Measurements from ENCODE around the gene MAPK8IP1.
A peak's percentile ranks its signal among the peaks of the same experiment; 100 is the strongest.

MAPK8IP1 gene

DNA sequence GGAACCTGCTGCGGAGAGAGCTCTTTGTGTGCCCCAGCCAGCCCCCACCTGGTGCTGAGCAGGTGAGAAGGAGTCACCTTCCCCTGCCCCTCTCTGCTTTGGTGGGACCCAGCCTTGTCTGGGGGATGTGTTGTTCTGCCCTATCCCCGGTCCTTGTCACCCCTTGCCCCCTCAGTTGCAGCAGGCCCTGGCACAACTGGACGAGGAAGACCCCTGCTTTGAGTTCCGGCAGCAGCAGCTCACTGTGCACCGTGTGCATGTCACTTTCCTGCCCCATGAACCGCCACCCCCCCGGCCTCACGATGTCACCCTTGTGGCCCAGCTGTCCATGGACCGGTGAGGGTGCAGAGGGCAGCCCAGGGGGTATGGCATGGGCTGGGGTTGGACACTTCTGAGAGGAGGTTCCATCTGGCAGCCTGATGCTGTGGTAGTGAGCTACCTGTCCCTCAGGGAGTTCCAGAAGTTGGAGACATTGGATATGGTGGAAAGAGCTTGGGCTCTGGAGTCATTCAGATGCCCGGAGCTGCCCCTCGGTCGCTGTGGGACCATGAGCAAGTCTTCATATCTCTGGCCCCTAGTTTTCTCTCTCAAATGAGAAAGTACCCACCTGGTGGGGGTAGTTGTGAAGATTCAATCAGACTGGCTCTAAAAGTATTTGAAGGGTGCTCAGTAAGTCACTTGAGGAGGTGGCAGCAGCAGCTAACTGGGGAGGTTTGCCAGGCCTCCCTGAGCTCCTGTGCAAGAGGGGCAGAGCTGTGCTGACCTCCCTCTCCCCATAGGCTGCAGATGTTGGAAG is 41.3 kb downstream of the MAPK8IP1 start:
- no peak for DNase-seq

- DNase-seq, result no peak
Observed at GRCh38 chr11:45927332-45927683, 41.9 kb downstream of the MAPK8IP1 start.

DNA sequence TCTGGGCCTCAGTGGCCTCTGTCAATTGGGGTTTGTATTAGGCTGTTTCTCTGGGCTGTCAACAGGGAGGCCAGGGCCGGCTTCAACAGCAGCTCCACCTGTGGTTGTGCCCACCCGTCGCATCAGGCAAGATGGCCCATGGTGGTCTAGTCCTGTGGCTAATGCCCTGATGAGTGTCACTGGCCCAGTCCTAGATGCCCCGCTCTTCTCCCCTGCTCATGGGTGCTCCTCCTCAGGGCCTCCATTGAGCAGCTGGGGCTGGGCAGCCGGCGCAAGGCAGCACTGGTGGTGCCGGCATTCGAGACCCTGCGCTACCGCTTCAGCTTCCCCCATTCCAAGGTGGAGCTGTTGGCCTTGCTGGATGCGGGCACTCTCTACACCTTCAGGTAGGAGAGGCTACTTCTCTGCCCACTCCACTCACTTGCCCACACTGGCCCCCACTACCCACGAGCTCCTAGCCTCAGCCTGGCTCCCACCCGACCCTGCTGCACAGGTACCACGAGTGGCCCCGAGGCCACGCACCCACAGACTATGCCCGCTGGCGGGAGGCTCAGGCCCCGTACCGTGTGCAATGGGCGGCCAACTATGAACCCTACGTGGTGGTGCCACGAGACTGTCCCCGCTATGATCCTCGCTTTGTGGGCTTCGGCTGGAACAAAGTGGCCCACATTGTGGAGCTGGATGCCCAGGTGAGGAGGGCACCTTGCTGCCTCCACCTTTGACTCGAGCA is 42.4 kb downstream of the MAPK8IP1 start:
- no peak for DNase-seq

DNA sequence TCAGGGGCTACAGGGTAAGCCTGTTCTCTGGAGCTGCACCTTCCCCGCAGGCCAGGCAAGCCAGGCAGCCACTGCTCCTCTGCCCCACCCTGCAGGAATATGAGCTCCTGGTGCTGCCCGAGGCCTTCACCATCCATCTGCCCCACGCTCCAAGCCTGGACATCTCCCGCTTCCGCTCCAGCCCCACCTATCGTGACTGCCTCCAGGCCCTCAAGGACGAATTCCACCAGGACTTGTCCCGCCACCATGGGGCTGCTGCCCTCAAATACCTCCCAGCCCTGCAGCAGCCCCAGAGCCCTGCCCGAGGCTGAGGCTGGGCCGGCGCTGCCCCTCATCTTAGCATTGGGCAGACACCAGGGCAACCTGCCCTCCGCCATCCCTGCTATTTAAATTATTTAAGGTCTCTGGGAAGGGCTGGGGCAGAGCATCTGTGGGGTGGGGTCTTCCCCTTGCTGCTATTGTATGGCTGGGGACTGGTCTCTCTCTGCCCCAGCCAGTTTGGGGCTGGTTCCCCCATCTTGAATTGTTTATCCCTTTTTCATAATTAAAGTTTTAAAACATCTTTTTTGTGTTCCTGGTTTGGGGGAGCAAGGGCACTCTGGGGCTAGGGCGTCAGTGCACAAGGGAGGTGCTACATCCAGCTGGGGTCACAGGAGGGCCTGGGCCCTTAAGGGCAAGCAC is 43.2 kb downstream of the MAPK8IP1 start:
- no peak for DNase-seq

DNA sequence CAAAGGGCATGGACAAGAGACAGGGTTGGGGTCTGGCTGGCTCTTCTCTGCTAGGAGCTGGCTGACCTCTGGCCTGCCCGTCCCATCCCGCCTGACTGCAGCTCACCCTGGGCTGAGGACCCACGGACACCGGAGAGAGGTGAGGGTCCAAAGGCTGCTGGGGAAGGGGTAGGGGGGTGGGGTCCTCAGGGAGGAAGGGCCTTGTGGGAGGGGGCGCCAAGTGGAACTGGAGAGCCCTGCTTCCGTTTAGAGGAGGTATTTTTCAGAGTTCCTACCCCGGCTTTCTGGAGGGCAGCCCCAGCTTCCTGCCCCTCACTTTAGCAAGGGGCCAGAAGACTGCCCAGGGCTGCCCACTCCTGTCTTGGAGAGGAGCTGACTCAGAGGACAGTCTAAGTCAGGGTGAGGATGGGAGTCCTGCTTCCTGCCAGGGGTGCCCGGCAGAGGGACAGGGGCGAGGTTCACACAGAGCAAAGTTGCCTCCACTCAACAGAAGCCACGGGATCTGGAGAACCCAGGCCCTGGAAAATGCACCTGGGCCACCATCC is 44.1 kb downstream of the MAPK8IP1 start:
- DNase-seq, result no peak

DNA sequence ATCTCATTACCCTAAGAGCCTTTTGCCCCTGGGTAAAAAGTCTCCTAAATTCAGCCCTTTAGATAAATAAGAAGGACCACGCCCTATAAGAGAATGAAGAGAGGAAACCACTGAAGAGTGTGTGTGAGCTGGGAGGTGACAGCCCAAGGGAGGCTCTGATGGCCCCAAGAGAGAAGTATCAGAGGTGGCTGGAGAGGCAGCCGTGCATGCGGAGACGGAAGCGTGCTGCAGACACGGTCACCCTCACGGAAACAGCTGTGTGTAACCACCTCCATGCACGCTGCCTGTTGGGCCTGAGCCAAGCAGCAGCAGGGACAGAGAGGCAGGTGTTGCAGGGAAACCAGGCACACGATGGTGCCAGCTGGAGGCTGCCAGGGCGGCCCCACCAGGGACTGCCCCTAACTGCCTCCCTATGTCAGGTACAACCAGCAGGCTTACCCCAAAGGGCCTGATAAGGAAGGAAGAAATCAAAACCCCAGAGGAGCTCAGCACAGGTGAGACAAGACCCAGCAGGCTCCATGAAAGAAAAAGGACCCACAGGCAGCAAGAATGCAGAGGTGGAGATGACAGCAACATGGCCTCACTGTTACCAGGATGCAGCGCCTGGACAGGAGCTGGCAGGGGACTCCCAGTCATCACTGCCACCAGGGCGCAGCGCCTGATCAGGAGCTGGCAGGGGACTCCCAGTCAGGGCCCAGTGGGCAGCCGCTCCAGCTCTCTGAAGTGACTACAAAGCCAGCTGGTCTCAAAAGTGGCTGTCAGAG is 44.8 kb downstream of the MAPK8IP1 start:
- DNase-seq, result peak in 3 of 14 donors; percentile 25 to 62 (median 36)

- DNase-seq, result no peak
Observed at GRCh38 chr11:45930951-45931570, 45.6 kb downstream of the MAPK8IP1 start.

DNA sequence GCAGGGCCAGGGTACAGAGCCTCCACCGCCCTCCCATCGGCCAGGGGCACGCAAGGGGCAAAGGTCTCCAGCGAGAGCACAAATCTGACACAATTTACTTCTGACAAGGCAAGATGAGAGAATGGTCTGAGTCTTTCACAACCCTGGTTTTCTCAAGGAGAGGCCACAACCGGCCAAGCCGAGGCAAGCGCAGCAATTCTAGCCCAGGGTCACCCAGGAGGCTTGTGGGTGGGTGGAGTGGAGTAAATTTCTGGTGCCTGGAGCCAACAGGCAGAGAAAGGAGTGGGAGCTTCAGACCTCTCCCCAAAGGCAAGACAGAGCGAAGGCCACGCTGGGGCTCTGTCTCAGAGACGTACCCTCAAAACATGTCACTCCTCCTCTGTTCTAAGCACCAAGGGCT is 46.3 kb downstream of the MAPK8IP1 start:
- no peak for DNase-seq

GRCh38 chr11:45932217-45932616 is 46.8 kb downstream of the MAPK8IP1 start:
- DNase-seq, result no peak

- DNase-seq, result peak in 1 of 14 donors; percentile 21
Observed at GRCh38 chr11:45933131-45933831, 47.8 kb downstream of the MAPK8IP1 start.

- DNase-seq, result no peak
Observed at GRCh38 chr11:45933846-45934579, 48.6 kb downstream of the MAPK8IP1 start.

- no peak for DNase-seq
Observed at GRCh38 chr11:45934580-45935318, 49.3 kb downstream of the MAPK8IP1 start.

DNA sequence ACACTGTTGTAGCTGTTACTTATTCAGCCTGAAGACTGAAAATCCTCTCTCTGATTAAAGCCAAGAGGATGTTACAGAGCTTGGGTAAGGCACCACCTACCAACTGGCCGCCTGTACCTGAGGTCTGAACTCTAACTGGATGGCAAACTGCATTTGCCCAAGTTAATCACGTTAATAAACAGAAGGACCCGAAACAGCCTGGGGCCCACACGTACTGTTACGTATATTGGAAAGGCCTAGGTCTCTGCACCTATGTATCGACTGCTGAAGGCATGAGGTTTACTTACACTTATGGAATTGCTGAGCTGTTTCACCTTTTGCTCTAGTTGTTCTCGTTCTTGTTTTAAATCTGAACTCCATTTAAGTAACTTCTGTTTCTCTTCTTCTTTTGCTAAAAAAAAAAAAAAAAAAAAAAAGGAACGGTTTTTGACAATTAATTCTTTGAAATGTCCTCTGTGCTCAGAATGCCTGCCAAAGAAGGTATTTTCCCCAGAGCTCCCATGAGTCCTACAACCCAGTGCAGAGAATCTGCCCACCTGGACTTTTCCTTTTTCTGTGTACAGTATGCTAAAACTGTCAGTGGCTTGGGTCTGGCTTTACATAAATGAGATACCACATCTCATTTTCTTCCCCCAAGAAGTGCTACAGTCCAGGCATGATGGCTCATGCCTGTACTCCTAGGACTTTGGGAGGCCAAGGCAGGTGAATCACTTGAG is 50.1 kb downstream of the MAPK8IP1 start:
- DNase-seq, result no peak

- DNase-seq, result no peak
Observed at GRCh38 chr11:45936511-45937054, 51.1 kb downstream of the MAPK8IP1 start.

GRCh38 chr11:45937916-45938315 is 52.5 kb downstream of the MAPK8IP1 start:
- no peak for DNase-seq

GRCh38 chr11:45939836-45940235 is 54.4 kb downstream of the MAPK8IP1 start:
- no peak for DNase-seq

- no peak for DNase-seq
Observed at GRCh38 chr11:45941285-45941684, 55.8 kb downstream of the MAPK8IP1 start.

DNA sequence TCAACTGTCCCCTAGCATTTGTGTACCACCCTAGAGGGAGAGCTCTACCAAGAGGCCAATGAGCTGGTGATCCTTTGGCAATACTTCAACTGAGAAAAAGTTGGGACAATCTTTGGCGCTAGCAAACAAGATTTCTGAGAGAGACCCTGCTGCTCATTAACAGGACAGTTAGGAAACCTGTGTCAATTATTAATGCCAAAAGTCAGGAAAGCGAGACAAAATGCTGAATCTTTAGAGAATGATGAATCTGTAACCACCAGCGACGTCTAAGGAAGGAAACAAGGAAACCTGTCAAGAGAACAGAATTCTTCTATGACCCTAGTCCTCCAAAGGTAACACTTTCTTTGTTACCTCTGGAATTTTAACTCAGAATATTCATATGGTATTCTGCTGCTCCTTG is 56.9 kb downstream of the MAPK8IP1 start:
- DNase-seq, result no peak
